Measurements from ENCODE around the gene RUFY4. TPM values are rescaled to one million over a fixed set of nuclear protein-coding genes. Genes with fewer than 3 reads are reported as not detected.

RUFY4 gene
- total and polyA plus RNA-seq, 3 donors from 2014 or later, result 0.17 to 0.39 (median 0.37) TPM

- TF ChIP-seq CTCF (IDR thresholded peaks at IDR 0.05) (no peak), POLR2A (IDR thresholded peaks at IDR 0.05) (no peak)
- Histone ChIP-seq H3K4me1 (no peaks in the 10 kb centered on the region), H3K4me3 (no peak overlapping the region), H3K9me3 (no peaks in the 10 kb centered on the region), H3K27me3 (no peaks in the 10 kb centered on the region), H3K36me3 (ENCODE audit: low read depth, missing control alignments) (no peaks in the 10 kb centered on the region), H3K27ac (no peak overlapping the region)
- WGBS, 2 donors, result 91 to 97% methylated on average over 7 of the region's 7 CpGs
- DNase-seq, result no peak
- intact Hi-C loops (cut with DNase I; ENCODE audit: low total_unique reads), result no loop called here
Measured at GRCh38 chr2:218060950-218061660, 7.9 kb upstream of the RUFY4 start.

GRCh38 chr2:218063486-218063885 is 5.6 kb upstream of the RUFY4 start:
- Histone ChIP-seq H3K9me3 (no peaks in the 10 kb centered on the region), H3K27ac (no peak overlapping the region), H3K4me1 (no peaks in the 10 kb centered on the region), H3K36me3 (ENCODE audit: low read depth, missing control alignments) (no peaks in the 10 kb centered on the region), H3K27me3 (no peaks in the 10 kb centered on the region), H3K4me3 (no peak overlapping the region)
- intact Hi-C loops (cut with DNase I; ENCODE audit: low total_unique reads), result no loop called here
- WGBS, 2 donors, result 77 to 90% methylated on average over 5 of the region's 5 CpGs
- TF ChIP-seq CTCF (IDR thresholded peaks at IDR 0.05) (no peak), POLR2A (IDR thresholded peaks at IDR 0.05) (no peak)
- no peak for DNase-seq

GRCh38 chr2:218063896-218064295 is 5.2 kb upstream of the RUFY4 start:
- 97% methylated on average over 6 of the region's 6 CpGs for WGBS, 2 donors
- H3K27me3 ChIP-seq, result no peaks in the 10 kb centered on the region
- no peak for TF ChIP-seq CTCF (IDR thresholded peaks at IDR 0.05)
- TF ChIP-seq POLR2A (IDR thresholded peaks at IDR 0.05), result no peak
- no peaks in the 10 kb centered on the region for H3K4me1 ChIP-seq
- no peak overlapping the region for H3K4me3 ChIP-seq
- intact Hi-C loops (cut with DNase I; ENCODE audit: low total_unique reads), result no loop called here
- no peaks in the 10 kb centered on the region for H3K36me3 ChIP-seq (ENCODE audit: low read depth, missing control alignments)
- no peaks in the 10 kb centered on the region for H3K9me3 ChIP-seq
- no peak for DNase-seq
- no peak overlapping the region for H3K27ac ChIP-seq

- no peaks in the 10 kb centered on the region for H3K27me3 ChIP-seq
- H3K27ac ChIP-seq, result no peak overlapping the region
- whole genome bisulfite sequencing, 2 donors, result 46 to 74% methylated on average over 4 to 9 of the region's 9 CpGs
- no peaks in the 10 kb centered on the region for H3K36me3 ChIP-seq (ENCODE audit: low read depth, missing control alignments)
- H3K4me3 ChIP-seq, result no peak overlapping the region
- DNase-seq, result no peak
- H3K4me1 ChIP-seq, result no peaks in the 10 kb centered on the region
- no peaks in the 10 kb centered on the region for H3K9me3 ChIP-seq
- intact Hi-C loops (cut with DNase I; ENCODE audit: low total_unique reads), result no loop called here
- TF ChIP-seq CTCF (IDR thresholded peaks at IDR 0.05), result no peak
- TF ChIP-seq POLR2A (IDR thresholded peaks at IDR 0.05), result no peak
Measured at GRCh38 chr2:218065239-218066006, 3.6 kb upstream of the RUFY4 start.

All from testis (tissue), 3 donors.